Measurements from ENCODE around the gene LECT2.

Gene LECT2

GRCh38 chr5:135930949-135931295, 23.9 kb downstream of the LECT2 start:
- no peak for DNase-seq

GRCh38 chr5:135930029-135930948, 24.5 kb downstream of the LECT2 start:
- no peak for DNase-seq

DNA sequence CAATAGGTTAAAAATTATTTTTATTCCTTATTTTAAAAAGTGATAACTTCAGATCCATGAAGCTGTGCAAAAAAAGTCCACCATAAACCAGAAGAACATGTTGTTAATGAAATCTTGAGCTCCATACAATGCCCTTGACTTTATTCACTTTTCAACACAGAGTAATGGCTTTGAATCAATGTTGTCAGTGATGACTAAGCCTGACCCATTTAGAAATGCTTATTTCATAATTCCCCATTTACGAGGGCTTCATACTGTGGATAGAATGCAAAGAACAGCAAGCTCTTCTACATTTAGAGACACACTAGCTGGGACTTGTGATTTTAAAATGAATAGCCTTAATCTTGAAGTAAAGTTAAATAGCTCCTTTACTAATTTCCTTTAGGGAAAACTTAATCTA, 33.4 kb downstream of the LECT2 start:
- DNase-seq, result no peak

GRCh38 chr5:135920199-135920598, 34.6 kb downstream of the LECT2 start:
- no peak for DNase-seq

DNA sequence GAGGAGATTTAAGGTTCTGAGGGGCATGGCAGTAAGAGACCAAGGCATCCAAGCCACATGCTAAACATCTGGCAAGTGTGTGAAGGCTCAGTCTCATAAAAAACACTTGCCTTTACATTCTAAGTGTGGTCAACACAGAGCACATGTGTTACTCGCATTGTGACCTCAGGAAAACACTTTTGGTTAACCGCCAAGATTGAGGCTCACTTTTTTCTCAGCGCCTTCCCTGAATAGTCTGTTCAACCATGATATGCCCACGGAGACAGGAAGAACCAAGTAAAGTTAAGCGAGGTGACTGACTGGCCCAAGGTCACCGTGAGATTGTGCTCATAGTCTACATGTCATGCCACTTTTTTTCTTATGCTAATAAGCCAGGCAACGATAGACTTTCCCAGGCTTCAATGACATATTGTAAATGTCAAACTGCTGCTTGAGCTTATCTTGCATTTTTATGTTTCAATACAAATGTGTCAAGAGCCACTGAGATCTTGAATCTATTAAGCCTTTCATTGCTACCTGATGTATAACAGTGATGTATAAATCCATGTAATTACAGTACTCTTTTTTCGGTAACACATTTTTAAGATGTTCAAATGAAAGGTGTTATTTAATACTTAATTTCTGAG, 38.0 kb downstream of the LECT2 start:
- no peak for DNase-seq

DNA sequence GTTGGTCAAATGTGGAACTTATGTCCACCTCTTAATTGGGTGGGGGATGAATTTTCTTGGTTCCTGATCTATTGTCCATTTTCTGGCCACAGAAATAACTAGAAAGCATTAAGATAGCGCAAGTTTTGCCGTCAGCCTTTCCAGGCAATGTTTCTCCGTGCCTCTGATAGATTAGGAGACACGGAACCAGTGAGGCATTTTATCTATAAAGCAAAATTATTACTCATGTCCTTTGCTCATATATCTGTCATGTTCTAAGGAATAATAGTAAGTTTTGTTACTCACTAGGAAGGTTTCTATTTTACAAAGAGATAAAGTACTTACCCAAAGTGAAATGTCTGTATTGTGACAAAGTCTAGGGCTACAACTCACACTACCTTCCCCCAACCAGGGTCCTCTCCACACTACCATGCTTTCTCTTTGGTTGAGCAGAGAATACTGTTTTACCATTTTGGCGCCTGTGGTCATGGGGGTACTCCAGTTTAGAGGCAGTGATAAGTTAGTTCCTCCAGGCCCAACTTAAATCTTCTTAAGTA, 39.2 kb downstream of the LECT2 start:
- no peak for DNase-seq

DNA sequence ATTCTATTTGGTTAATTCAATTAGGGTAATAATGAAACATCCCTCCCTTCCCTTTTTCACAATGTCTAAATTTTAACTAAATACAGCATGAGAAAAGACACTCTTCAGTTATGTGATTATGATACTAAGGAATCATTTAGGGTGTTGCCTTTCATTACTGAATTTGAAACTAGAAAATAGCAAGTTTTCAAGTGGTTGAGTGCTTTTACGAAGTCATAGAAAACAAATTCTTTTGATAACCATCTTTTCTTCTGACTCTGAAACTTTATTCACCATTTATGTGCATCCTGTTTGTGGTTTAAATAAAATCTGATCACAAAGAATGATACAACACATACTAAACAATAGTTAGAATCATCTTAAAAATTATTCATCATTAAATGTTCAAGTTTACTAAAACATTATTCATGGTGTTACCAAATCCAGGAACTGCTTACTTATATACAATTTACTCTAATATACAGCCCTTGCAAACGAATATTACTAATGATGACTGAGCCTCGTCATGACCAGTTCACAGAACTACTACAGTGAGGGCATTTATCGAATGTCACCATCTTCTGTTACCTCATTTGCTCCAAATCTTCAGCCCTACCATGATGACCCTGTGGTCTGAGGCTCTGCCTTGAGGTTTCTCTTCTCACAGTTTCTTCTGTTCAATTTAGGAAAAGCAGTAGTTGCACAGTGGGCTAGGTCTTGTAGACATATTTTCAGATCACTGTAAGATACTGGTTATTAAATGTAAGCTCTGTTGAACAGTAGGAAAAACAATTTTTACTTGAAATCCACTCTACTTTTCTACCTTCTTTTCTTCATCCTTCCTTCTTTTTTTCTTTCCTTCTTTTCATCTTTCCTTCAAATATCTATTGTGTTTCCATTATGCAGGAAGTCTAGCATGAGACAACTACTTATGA, 40.8 kb downstream of the LECT2 start:
- DNase-seq, result no peak

- no peak for DNase-seq
These were observed 49.6 kb downstream of the LECT2 start for GRCh38 chr5:135905144-135905543.

GRCh38 chr5:135901633-135902032, 53.1 kb downstream of the LECT2 start:
- no peak for DNase-seq

DNA sequence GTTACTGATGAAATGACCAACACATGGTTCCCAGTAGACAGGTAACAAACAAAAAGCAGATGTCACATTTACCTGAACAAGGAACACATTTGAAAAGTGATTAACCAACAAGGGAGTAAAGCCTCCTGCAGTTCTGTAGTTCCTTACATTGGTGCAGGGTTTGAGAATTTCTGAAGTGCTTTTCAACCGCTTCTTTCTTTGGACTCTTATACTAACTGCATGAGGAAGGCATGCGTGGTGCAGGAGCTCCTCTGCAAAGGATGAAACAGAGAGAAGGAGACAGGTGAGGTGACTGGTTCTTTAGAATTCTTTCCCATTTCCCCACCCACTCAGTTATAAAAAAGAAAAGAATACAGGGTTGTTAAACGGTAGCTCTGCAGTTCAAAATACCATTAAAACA, 54.5 kb downstream of the LECT2 start:
- no peak for DNase-seq

DNA sequence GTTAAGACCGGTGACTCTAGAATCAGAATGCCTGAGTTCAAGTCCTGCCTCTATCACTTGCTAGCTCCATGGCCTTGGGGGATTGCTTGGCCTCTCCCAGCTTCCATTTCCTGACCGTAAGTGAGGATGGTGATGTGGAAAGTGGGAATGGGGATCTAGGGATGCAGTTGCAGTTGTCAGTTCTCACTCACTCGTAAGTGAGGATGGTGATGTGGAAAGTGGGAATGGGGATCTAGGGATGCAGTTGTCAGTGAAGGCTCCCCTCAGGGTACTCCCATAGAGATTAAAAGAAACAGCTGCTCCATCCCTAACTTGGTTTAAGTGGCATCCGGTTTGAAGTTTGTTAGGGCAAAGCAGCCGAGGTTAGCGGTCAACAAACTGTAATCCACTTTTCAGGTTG, 56.1 kb downstream of the LECT2 start:
- DNase-seq, result no peak
